Psoas muscle (tissue), 8 donors: ENCODE measurements around the gene NAA16. TPM values are rescaled to one million over a fixed set of nuclear protein-coding genes. Genes with fewer than 3 reads are reported as not detected.

ENCODE experiments used
- ATAC-seq, 4 donors: fragments of 200-7000 bp; cut with Tn5 transposase; one replicate each; pipeline ENCODE4 v1.9.1; 2020; ENCODE audit warnings: moderate library complexity in 3 of 4, mild to moderate bottlenecking in 2 of 4
- DNase-seq, 2 donors: peaks; one replicate each; pipeline ENCODE4 v3.0.0-alpha.2; 2020
- H3K27ac ChIP-seq: fragments of 200-600 bp; one replicate; pipeline ENCODE4 v1.8.0; 2022
- H3K27me3 ChIP-seq, 3 donors: fragments of 200-600 bp in 1 of 3; one replicate each; pipeline versions ENCODE4 v1.6.1 to v1.8.0; 2013 to 2022; ENCODE audit warnings: low read length in 2 of 3, mild to moderate bottlenecking in 2 of 3, moderate library complexity in 1 of 3; ENCODE audit not compliant: insufficient read depth in 3 of 3
- H3K36me3 ChIP-seq, 2 donors: fragments of 200-600 bp in 1 of 2; one replicate each; pipeline versions ENCODE4 v1.6.1 to v1.8.0; 2013 to 2022; ENCODE audit warnings: low read depth in 1 of 2, mild to moderate bottlenecking in 1 of 2, moderate library complexity in 1 of 2; ENCODE audit not compliant: insufficient read depth in 1 of 2
- H3K4me1 ChIP-seq: fragments of 200-600 bp; one replicate; pipeline ENCODE4 v1.8.0; 2022
- H3K4me3 ChIP-seq: fragments of 200-600 bp; one replicate; pipeline ENCODE4 v1.8.0; 2022; ENCODE audit warnings: mild to moderate bottlenecking
- H3K9me3 ChIP-seq: fragments of 200-600 bp; one replicate; pipeline ENCODE4 v1.8.0; 2022
- WGBS, 3 donors: extraction: QIAGEN DNeasy Blood & Tissue Kit; methylation state at CpG; one replicate each; pipeline versions ENCODE4 v1.1.6 to v1.1.7; 2013; 5-methylcytosine and 5-hydroxymethylcytosine counted together
- intact Hi-C, 2 donors: fragments of 100-400 bp; cut with DNase I; formaldehyde crosslinking; loops; one replicate each; pipeline versions ENCODE4 v1.11.0 to v1.14.2; 2022
- polyA plus RNA-seq, 3 donors: library from polyadenylated mRNA; stranded (reverse); fragments of 200-250 nt; gene quantifications; one replicate each; pipeline ENCODE4 v1.2.3, GENCODE V29; 2013
- total RNA-seq, 4 donors: library from RNA; stranded (reverse); fragmentation: NEBNext Ultra II Directional in 2 of 4; extraction: Animal tissue kit (Norgen Biotek cat#: 25700) in 2 of 4; gene quantifications; one replicate each; pipeline versions ENCODE4 v1.2.1 to v1.2.4, GENCODE V29; 2021 to 2023
- TF ChIP-seq, protein P1 (sequence below): fragments of 200-600 bp; IDR thresholded peaks from one replicate; pipeline ENCODE4 v1.8.0; 2022; ENCODE audit warnings: antibody characterized with exemption
- donor health status: healthy with polysubstance abuse.
- donor health status: DM: no; HTN: no; CAD: no; lungs with moderate emphysema.
- donor health status: Bipolar disorder and iron deficiency.
- donor health status: healthy.
- donor health status: DM: yes; HTN: yes; CAD: no.
- donor health status: DM: no; HTN: no; CAD: no.
- donor health status: DM: no; HTN: no; CAD: no.
- donor health status: DM: yes; HTN: yes; CAD: no.

The NAA16 gene
- total and polyA plus RNA-seq, 7 donors: 3.5 to 22.3 (median 8.1) TPM

DNA sequence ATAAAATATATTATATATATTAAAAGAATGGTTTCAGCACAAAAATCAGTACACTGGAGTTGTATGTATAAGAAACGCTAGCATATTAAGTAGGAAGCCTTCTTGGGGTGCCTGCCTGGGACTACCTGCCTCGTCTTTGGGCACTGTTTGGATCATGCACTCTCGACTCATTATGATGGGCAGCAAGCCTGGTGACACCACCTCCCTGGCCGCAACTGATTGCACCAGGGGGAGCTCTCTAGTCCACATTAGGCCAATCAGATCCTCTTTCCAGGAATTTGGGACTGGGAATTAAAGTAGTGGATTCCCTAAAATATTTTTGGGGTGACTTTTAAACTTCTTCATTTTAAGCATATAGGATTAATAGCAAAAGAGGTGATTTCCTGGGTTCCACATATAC lies 90.3 kb downstream of the NAA16 start:
- 72 to 80% (median 78%) methylated on average over 4 of the region's 4 CpGs for WGBS, 3 donors
- TF ChIP-seq, protein P1, sequence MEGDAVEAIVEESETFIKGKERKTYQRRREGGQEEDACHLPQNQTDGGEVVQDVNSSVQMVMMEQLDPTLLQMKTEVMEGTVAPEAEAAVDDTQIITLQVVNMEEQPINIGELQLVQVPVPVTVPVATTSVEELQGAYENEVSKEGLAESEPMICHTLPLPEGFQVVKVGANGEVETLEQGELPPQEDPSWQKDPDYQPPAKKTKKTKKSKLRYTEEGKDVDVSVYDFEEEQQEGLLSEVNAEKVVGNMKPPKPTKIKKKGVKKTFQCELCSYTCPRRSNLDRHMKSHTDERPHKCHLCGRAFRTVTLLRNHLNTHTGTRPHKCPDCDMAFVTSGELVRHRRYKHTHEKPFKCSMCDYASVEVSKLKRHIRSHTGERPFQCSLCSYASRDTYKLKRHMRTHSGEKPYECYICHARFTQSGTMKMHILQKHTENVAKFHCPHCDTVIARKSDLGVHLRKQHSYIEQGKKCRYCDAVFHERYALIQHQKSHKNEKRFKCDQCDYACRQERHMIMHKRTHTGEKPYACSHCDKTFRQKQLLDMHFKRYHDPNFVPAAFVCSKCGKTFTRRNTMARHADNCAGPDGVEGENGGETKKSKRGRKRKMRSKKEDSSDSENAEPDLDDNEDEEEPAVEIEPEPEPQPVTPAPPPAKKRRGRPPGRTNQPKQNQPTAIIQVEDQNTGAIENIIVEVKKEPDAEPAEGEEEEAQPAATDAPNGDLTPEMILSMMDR: no peak
- intact Hi-C loops: no loop called here

GRCh38 chr13:41402691-41403511 lies 91.8 kb downstream of the NAA16 start:
- DNase-seq (no peak), ATAC-seq (peak in 1 of 4 donors; percentile 54)
- Histone ChIP-seq H3K36me3 (no peaks in the 10 kb centered on the region), H3K4me1 (no peaks in the 10 kb centered on the region), H3K27me3 (no peaks in the 10 kb centered on the region), H3K9me3 (no peaks in the 10 kb centered on the region), H3K4me3 (no peak overlapping the region), H3K27ac (no peak overlapping the region)
- intact Hi-C loops: no loop called here
- TF ChIP-seq, protein P1: no peak
- 55 to 61% (median 57%) methylated on average over 14 of the region's 14 CpGs for WGBS, 3 donors

More for the DNA sequence above, 90.3 kb downstream of the NAA16 start:
- H3K27ac ChIP-seq: no peak overlapping the region
- H3K9me3 ChIP-seq: no peaks in the 10 kb centered on the region
- H3K4me1 ChIP-seq: no peaks in the 10 kb centered on the region
- no peak overlapping the region for H3K4me3 ChIP-seq
- DNase-seq (no peak), ATAC-seq (peak in 1 of 4 donors; percentile 53)
- H3K36me3 ChIP-seq: no peaks in the 10 kb centered on the region
- no peaks in the 10 kb centered on the region for H3K27me3 ChIP-seq

DNA sequence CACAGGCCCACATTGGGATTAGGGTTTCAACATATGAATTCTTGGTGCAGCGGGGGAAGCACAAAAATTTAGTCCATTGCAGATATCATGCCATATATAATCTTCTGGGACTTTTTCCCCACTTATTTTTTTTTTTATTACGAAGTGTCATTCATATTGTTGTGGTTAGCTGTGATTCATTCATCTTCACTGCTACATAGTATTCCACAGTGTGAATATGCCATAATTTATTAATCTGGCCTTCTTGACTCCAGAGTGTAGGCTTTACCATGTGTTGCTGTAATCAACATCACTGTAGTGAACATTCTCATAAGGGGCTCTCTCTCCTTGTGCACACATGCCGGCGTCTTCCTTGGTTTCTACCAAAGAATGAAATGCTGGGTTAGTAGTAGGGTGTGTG lies 92.9 kb downstream of the NAA16 start:
- TF ChIP-seq, protein P1: no peak
- no peaks in the 10 kb centered on the region for H3K36me3 ChIP-seq
- WGBS, 3 donors: 72 to 97% (median 96%) methylated on average over 4 of the region's 4 CpGs
- no peak overlapping the region for H3K27ac ChIP-seq
- DNase-seq: no peak
- H3K9me3 ChIP-seq: no peaks in the 10 kb centered on the region
- no peaks in the 10 kb centered on the region for H3K4me1 ChIP-seq
- H3K27me3 ChIP-seq: no peaks in the 10 kb centered on the region
- no peak overlapping the region for H3K4me3 ChIP-seq
- intact Hi-C loops: no loop called here
- no peak for ATAC-seq

GRCh38 chr13:41405367-41405766 lies 94.3 kb downstream of the NAA16 start:
- WGBS, 3 donors: 34 to 43% (median 36%) methylated on average over 2 of the region's 2 CpGs
- no peaks in the 10 kb centered on the region for H3K36me3 ChIP-seq
- no peaks in the 10 kb centered on the region for H3K27me3 ChIP-seq
- H3K9me3 ChIP-seq: no peaks in the 10 kb centered on the region
- H3K4me1 ChIP-seq: no peaks in the 10 kb centered on the region
- intact Hi-C loops: no loop called here
- no peak overlapping the region for H3K4me3 ChIP-seq
- no peak for DNase-seq
- no peak for ATAC-seq
- TF ChIP-seq, protein P1: no peak
- no peak overlapping the region for H3K27ac ChIP-seq
